Activated T-cell treated with anti-CD3 and anti-CD28 coated beads, Interleukin-2, amount 50 U/mL, for 1 hour (primary cell): ENCODE results near the gene MRPS6.
A peak's percentile ranks its signal among the peaks of the same experiment; 100 is the strongest.

Source experiments
- DNase-seq: peaks from one replicate; pipeline ENCODE4 v3.0.0-alpha.2; 2020

MRPS6 gene

DNA sequence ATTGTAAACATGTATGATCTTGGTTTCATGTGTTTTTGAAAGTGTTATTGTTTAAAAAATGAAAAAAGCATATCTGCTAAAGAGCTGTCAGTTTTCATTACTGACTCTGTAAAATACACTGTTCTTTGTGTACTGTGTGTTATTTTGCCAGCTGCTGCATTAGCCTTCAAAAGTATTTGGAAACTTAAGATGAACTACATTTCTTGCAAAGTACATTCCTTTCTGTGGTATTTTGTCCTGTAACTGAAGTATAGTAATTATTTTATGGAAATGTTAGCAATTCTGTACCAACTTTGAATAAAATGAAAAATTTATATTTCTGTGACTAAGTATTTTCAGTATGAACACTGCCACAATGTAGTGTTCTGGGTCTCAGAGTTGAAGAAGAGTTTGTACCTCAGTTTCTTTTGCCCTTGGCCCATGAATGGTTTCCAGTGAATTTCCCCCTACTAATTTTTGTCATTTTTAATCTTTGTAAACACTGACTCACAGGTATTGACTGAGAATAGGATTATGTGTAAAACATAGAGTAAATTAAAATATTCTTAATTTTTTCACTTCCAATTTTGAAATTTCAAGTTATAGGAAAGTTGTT, 32.7 kb downstream of the MRPS6 start:
- DNase-seq, result no peak

DNA sequence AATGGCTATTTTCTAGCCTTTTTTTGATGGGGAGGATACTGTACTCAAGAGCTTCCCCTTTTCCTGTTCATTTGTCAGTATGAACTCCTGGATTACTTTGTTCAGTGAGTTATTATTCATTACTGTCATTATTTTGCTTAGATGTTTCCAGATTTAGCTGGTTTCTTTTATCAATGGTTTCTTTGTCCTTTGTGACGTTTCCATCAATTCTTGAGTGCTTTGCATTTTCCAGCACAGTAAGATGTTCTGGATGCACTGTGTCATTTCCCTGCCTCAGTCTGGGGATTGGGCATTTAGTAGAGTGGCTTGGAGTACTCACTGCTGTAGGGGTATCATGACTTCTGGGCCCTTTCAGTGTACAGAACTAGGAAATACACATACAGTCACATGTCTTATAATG, 34.2 kb downstream of the MRPS6 start:
- no peak for DNase-seq

DNA sequence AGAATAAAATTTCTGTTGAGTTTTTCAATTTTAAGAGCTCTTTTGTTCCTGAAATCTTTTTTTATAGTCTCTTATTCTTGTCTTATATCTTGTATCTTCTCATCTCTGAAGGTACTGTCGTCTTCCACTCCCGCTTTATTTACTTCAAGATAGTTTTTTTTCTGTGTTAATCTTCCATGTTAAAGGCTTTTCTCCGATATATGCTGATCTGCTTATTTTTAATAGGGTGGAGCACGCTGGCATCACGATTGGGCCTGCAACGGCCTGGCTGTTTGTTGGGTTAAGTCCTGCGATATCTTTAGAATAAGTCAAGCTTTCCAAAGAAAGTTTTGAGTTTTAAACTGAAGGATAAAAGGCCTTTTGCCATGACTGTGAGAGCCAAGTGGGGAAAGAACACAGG, 35.7 kb downstream of the MRPS6 start:
- DNase-seq, result no peak

DNA sequence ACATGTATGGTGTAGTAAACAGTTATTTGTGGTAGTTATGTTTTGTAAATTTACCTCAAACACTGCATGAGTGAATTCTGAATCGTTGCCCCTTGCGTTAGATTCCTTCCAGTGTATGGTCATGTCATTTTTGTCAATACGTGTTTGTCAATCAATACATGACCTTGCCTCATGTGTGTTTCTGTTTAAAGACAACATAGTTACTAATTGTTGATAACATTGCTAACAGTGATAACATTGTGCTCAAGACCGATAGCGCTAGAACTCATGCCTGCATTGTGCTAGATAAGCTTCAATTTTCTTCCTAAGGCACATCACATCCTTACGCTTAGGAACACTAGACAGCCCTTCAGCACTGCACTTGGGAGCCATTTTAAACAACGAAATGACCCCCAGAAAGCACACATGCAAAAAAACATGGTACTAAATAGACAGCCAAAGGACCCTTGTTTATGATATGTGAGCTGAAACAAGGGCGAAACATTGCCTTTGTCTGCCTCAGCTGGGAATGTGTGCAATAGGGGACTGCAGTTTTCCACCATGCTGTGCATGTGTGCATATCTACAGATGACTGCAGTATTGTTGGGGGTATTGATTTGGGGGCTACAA, 37.3 kb downstream of the MRPS6 start:
- DNase-seq, result no peak

DNA sequence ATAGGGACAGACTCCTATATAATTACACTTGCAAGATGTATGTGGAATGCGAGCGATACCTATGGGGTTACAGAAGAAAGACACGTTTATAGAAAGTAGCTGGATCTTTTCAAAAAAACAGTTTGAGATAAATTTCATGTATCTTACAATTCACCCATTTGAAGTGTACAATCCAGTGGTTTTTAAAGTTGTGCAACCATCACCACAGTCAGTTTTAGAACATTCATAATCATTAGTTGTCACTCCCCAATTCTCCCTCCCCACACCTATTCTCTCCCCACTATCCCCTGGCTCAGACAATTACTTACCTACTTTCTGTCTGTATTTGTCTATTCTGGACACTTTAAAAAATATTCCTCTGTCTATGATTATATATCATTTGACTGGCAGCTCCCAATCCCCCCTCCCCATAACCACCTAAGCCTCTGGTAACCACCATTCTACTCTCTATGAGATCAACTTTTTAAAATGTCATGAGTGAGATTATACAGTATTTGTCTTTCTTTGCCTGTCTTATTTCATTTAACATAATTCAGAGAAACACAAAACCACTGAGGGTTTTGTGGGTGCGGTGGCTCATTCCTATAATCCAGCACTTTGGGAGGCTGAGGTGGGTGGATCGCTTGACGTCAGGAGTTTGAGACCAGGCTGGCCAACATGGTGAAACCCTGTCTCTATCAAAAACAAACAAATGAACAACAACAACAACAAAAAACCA, 39.1 kb downstream of the MRPS6 start:
- no peak for DNase-seq

DNA sequence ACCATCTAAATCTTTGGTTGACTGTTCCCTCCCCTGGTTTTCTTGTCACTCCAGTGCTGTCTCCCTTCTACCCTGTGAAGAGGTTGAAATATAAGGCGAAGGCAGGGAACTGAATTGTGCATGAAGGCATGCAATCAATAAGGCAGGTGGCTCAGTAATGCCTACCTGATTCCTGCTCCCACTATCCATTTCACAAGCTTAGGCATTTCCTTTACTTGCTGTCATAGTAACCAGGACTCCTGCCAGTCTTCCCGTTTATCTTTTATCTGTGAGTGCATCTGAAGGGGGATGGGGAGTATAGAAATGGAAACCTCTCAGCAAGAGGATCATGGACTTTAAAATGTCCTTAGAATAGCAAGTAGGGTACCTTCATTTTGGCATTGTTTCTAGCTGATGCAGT, 40.5 kb downstream of the MRPS6 start:
- no peak for DNase-seq

DNA sequence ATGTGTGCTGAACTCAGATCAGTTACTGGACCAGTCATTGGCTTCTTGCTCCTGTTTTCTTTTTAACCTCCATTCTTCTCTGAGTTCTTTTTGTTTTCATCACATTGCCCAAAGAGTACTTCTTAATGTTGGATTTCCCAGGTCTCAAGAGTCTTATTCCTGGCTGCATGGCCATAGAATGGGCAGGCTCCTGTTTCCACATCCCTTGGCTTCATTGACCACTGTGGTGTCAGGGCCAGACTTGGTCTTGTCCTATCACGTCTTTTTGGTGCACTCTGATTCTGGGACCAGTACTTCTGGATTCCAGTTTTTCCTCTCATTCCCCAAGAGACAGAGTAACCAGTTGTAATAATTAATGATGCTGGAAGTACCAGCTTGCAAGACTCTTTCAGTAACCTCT, 41.8 kb downstream of the MRPS6 start:
- DNase-seq, result no peak

DNA sequence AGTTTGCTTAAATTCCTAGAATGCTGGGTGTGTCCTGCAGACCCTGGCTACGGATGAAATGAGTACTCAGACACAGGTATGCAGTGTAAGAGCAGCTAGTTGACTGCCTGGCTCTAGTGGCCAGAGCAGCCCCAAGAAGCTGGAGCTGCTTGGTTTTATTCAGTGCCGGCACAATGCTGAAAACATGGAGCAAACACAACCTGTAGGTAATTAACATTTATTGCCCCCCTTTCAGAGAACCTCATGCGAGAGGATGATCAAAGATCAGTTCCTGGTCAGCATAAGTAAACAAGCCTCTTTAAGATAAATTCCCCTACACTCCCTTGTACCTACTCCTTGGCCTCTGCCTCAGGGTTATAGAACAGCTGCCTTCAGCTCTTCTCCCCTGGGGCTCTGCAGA, 43.2 kb downstream of the MRPS6 start:
- no peak for DNase-seq

DNA sequence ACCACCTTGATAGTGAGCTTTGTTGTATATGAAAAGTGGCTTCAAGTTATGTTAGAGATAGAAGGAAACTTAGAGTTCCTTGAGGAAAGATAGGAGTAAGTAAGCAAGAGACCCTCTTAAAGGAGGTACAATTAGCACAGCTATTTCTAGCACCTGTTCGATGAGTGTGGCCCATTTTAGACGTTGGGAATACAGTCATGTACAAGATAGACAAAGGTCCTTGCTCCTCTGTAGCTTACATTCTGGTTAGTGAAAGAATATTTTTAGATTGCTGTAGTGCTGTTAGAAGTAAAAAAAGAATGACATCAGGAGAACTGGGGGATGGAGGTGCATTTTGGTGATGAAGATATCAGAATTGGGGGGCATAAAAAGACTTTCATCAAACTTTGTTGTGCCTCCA, 47.5 kb downstream of the MRPS6 start:
- DNase-seq, result no peak

DNA sequence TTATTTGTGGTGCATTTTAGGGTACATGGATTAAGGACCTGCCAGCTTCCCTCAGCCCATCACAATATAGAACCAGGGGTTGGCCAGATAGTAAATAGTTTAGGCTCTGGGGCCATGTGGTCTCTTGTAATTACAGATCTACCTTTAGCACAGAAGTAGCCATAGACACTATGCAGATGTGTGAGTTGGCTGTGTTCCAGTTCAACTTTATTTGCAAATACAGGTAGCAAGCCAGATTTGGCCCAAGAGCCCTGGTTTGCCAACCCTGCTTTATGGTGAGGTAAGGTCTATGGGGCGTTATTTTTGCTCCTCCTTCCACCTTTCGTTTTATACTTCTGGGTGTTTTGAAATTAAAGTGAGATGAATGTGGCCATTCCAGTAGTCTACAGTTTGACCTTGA, 48.7 kb downstream of the MRPS6 start:
- DNase-seq, result no peak

DNA sequence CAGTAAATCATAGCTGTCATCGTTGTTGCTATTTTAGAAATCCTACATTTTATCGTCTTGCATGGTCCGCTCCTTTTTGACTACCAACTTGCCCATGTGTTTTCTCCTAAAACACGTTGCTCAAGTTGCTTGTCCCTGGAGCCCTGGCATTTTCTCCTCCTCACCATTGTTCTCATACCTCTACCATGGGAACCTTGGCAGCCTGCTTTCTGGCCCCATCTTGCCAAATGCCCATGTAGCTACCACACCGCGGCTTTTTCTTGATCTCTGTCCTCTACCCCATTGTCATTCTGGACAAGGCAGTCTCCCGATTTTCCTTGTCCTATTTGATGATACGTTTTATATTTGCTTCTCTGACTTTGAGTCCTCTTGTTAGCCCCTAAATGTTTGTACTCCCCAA, 50.2 kb downstream of the MRPS6 start:
- DNase-seq, result no peak

DNA sequence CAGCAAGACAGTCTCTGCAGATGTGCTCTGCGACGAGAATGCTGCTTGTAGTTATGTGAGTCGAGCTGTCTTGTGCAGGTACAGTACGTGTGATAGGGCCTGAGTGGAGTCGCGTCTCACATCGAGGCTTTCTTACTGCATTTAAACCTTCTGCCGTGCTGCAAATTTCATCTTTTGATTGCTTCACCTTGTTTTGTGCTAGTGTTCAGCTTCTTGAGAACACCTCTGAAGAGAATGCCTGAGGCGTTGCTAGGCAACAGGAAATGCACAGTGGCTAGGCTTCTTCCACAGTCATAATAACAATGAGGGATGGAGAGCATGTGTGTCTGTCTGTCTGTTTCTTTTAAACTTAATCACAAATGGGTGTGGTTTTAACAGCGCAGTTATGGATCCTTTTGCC, 52.9 kb downstream of the MRPS6 start:
- DNase-seq, result no peak

DNA sequence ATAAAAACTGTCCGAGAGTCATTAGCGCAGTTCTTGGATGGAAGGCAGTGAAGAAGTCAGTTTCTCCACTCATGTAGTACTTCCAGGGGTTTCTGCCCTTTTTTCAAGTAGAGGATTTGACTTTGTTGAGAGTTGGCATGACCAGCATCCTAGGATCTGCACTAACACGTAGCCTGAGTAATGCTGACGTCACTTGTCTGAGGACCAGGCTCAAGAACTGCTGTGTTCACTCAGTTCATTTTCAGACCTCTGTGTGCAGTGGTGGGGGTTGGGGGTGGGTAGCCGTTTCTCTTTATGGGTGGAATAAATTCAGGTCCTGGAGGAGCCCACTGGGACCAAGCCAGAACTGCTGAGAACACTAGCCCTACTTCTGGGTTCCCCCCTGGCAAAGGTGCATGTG, 53.3 kb downstream of the MRPS6 start:
- no peak for DNase-seq

DNA sequence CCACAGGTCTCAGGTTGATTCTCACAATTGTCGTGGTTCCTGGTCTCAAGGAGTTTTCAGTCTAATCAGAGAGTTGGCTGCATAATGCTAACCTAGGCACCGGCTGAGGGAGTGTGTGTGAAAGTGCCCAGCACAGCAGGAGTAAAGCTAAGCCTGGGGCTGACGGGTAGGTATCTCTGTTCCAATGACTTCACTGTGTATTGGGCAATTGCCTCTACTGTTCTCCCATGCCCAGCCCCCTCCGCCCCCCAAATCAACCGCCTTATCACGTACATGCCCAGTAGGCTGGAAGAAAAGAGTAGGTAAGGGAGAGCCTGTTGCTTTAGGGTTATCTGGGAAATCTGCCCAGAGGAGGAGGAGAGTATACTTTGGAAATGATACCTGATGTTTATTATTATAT, 54.7 kb downstream of the MRPS6 start:
- no peak for DNase-seq

DNA sequence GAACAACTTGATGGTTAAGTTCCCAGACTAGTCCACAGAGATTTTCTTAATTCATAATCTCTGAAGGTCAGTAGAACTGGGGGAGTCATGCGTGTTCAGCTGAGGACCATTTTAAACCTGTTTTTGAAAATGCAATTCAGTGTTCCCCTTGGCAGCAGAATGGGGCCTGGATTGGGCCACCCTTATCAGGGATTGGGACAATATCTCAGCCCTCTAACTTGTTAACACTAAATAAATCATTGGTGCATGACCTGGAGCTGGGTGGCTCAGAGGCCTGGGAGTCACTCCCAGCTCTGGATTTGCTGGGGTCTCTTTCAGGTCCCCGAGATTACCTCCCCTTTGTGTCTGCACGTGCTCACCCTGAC, 55.3 kb downstream of the MRPS6 start:
- no peak for DNase-seq

DNA sequence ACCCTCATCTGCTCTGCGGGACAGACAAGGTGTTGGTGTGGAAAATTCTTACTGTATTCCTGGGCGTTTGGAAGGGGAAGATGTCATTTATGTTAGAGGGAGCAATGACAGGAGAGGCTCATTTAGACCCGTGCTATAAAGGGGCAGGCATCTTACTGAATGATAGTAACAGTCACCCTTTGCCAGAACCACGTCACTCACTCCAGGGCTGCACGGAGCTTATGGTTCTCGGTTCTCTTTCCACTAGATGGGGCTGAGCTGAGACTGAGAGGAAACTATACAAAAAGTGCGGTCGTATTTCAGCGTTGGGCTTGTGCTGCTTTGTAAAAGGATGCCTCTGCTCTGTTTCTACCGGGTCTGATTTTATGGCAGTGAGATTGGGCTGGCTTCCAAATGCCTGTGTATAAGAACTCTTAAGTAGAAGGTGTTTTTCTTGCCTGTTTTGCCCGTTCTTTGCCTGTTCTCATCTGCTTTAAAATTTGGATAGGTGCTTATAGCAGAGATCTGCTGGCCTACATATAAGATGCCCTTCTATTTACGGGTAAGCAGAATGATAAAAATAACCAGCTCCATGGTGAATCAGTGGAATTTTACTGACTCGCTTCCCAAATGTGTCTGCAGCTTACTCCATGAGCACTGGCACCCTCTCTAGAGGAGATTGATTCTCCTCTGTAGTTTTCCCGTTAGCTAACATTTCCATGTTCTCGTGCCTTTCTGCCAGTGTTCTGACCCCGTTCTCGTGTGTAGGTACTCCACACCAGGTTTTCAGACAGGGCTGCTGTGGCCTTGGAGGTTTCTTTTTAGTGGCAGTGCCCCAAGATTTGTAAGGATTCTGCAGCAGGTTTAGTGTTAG, 55.9 kb downstream of the MRPS6 start:
- peak; percentile 57 for DNase-seq

DNA sequence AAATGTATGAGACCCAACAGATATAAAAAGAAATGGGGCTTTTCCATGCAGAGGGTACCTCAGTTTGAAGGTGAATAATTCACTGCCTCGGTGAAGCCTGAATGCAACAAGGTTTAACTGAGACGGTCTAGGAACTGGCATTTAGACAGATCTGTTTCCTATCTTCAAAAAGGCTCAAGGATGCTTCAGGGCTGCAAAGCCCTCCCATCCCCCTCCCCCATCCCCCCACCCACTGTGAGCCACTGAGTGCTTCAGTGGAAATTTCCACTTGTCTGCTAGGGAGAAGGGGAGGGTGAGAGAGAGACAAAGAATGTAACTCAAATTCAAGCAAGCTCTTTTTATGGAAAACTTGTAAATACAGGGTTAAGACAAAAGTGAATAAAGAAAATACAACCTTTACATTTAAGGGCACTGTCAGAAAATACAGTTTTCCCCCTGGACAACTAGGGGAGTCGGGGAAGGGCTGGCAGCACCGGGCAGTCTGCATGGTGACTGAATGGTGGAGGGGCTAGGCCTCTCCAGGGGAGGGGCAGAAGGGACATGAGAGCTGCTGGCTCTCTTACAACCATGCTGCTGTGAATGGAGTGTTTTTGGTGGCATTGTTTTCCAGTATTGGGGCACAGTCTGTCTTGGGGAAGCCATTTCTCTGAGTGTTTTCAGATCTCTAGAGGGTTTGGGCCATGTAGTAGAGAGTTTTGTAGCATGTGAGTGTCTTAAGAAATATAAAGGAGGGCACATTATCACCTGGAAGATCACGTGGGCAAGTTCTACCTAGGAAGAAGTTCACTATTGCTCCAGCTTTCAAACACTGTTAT, 56.7 kb downstream of the MRPS6 start:
- peak; percentile 29 for DNase-seq

DNA sequence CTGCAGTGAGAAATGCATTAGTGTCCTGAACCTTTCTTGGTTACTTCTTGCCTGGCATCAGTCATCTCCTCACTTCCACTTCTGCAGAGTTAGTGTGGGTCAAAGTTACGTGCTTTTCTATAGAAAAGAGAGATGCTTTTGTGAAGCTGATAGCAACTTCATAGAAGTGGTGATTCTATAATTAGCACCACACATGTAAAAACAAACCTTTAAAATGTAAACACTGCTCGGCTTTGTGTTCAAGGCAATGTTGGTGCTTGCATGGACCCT, 57.3 kb downstream of the MRPS6 start:
- no peak for DNase-seq

DNA sequence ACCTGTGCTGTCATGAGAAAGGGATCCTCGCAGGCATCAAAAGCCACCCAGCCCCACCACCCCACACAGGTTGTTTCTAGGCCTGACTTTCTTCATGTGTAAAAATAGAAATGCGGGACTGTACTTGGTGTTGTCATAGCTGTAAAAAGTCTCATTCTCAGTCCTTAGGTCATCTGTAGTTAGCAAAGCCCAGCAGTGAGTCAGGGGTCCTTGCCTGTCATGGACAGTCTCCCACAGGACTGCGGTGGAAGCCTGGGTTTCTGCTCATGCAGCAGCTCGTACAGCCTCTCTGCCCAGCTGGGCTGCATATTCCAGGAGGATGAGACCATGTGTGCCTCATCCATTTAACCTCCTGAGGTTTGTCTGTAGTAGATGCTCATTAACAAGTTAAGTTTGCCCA, 58.2 kb downstream of the MRPS6 start:
- DNase-seq, result no peak

DNA sequence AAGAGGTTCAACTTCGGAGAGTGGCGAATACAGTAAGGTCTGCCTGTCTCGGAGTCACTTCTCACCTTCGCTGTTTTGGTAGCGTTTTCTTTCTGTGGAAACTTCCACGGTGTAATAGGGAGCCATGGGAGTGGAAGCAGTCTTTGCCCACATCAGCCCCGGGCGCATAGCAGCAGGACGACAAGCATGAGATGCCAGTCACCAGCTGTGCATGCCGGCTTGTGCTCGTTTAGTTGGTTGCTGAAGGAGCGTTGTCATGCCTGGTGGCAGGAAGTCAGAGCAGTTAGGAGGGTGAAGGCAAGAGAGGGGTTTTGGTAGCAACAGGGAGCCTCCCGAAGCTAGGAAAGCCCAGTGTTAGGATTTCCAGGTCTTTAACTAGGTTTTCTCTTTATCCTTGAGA, 58.8 kb downstream of the MRPS6 start:
- DNase-seq, result no peak

DNA sequence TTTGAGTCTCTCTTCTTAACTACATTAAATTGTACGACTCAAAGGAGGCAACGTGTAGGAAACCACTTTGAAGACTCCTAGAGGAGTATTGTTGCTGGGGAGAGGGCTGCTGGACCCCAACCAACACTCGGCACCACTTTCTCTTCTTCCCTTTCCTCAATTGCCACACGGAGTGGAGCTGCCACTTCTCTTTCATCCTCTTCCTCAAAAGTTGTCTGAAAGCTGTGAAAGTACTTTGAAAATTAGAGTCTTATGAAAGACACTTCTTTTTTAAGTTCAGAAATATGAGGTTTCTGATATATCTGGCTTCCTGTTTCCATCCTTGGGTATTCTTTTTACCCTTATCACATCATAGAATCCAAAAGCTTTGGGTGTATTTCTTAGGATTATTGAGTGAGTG, 59.5 kb downstream of the MRPS6 start:
- no peak for DNase-seq

DNA sequence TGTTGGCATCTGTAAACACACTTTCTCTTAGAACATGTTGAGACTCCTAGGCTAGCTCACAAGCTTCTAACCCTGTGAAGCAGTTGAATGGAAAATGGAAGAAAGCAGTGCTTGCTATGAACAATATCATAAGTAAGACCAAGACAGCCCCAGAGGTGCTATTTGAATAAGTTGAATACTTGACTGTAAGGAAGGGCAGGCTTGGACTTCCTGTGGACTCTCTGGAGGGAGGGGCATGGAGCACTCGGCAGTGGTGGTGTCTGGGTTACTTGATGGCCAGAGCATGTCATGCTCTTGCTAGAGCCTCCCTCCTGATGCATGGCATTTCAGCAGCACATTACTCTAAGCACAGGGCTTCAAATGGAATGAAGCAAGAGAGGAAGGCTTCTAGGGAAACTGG, 60.0 kb downstream of the MRPS6 start:
- no peak for DNase-seq

DNA sequence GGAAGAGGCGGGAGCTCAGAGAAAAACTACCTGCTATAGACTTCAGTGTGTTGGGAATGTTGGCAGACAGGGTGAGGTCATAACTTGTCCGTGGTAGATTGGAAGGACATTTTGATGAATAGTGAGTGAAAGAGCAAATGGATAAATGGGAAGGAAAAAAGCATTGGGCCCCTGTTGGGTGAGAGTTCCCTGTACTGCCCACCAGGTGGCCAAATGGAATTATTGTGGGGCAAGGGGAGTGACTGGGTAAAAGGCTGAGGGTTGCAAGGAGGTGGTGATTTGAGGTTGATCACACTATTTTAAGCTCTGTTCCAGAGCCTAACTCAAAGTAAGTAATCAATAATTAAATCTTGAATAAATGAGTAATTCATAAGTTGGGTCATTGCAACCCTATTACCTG, 60.4 kb downstream of the MRPS6 start:
- DNase-seq, result no peak
